Endothelial cell of umbilical vein (primary cell): ENCODE data around the gene RABL6. TPM values are rescaled to one million over a fixed set of nuclear protein-coding genes. Genes with fewer than 3 reads are reported as not detected.

Source experiments
- BruUV-seq: library from RNA; stranded (reverse); fragments of 400-500 nt; replicated peaks from 2 replicates; lab custom pipeline; 2021; lab: Mats Ljungman, UMichigan
- CTCF ChIA-PET: fragments of 300-600, 350-600 bp; sonication (Branson Sonifier 250); formaldehyde crosslinking; loops from one replicate; lab custom pipeline; 2021; ENCODE audit warnings: antibody characterized with exemption, inconsistent platforms; lab: Charles Lee
- POLR2A ChIA-PET: fragments of 300-600, 350-600 bp; sonication (Branson Sonifier 250); formaldehyde crosslinking; loops from one replicate; lab custom pipeline; 2021; ENCODE audit warnings: antibody characterized with exemption, inconsistent platforms; lab: Charles Lee
- DNase-seq: peaks from one replicate; pipeline ENCODE4 v3.0.0-alpha.2; 2011; ENCODE audit warnings: low read depth, low spot score
- FAIRE-seq: peaks from 2 replicates; lab custom pipeline; 2011; peaks lifted over from hg19 to GRCh38; lab: Jason Lieb, UNC
- H2AFZ ChIP-seq: 2 replicates; pipeline ENCODE4 v1.6.0; 2012; ENCODE audit warnings: low read depth, low read length, control low read depth, inconsistent platforms
- H3K27ac ChIP-seq: 2 replicates; pipeline ENCODE4 v1.5.1; 2011; ENCODE audit warnings: low read depth, mild to moderate bottlenecking, control low read depth, low read length, moderate library complexity; ENCODE audit not compliant: insufficient read depth
- H3K27me3 ChIP-seq, 2 experiments: 2 replicates each; pipeline versions ENCODE4 v1.6.0 to v1.6.1; 2011; ENCODE audit warnings: low read length in 2 of 2, mixed read lengths in 1 of 2; ENCODE audit not compliant: control insufficient read depth in 2 of 2, insufficient read depth in 2 of 2
- H3K36me3 ChIP-seq, 2 experiments: 2 replicates in 1 of 2; 3 replicates in 1 of 2; pipeline ENCODE4 v1.5.1; 2011; ENCODE audit warnings: low read length in 2 of 2, mild to moderate bottlenecking in 1 of 2, moderate library complexity in 1 of 2; ENCODE audit not compliant: control insufficient read depth in 2 of 2, insufficient read depth in 2 of 2; ENCODE audit errors: extremely low read depth in 1 of 2
- H3K4me1 ChIP-seq: 3 replicates; pipeline ENCODE4 v1.5.1; 2011; ENCODE audit warnings: mild to moderate bottlenecking, low read length; ENCODE audit not compliant: control insufficient read depth, insufficient read depth; ENCODE audit errors: extremely low read depth
- H3K4me2 ChIP-seq: 2 replicates; pipeline ENCODE4 v1.6.1; 2011; ENCODE audit warnings: low read length, control low read depth, mixed read lengths; ENCODE audit not compliant: insufficient read depth
- H3K4me3 ChIP-seq, 3 experiments: fragments of 200-600 bp in 1 of 3; sonication (generic), shearing (Covaris generic) in 1 of 3; replicated peaks in 1 of 3; 2 replicates each; pipeline ENCODE4 v1.5.1; 2011 to 2016; ENCODE audit warnings: control low read depth in 3 of 3, low read length in 3 of 3, mild to moderate bottlenecking in 2 of 3, inconsistent platforms in 1 of 3, low read depth in 1 of 3, moderate library complexity in 1 of 3; ENCODE audit not compliant: insufficient read depth in 1 of 3
- H3K79me2 ChIP-seq: 2 replicates; pipeline ENCODE4 v1.6.0; 2012; ENCODE audit warnings: low read length, inconsistent platforms; ENCODE audit not compliant: control insufficient read depth, insufficient read depth
- H3K9ac ChIP-seq: replicated peaks from 2 replicates; pipeline ENCODE3; 2011; ENCODE audit warnings: low read length, control low read depth; ENCODE audit not compliant: insufficient read depth; ENCODE audit errors: extremely low read depth
- H3K9me1 ChIP-seq: replicated peaks from 3 replicates; pipeline ENCODE4 v1.6.0; 2011; ENCODE audit warnings: mild to moderate bottlenecking, low read length; ENCODE audit not compliant: control insufficient read depth, insufficient read depth; ENCODE audit errors: extremely low read depth
- H3K9me3 ChIP-seq: replicated peaks from 2 replicates; pipeline ENCODE4 v1.5.1; 2012; ENCODE audit warnings: low read length, inconsistent platforms; ENCODE audit not compliant: control insufficient read depth, insufficient read depth
- H4K20me1 ChIP-seq: replicated peaks from 2 replicates; pipeline ENCODE3; 2011; ENCODE audit warnings: mild to moderate bottlenecking, low read length; ENCODE audit not compliant: control insufficient read depth, insufficient read depth; ENCODE audit errors: extremely low read depth
- EZH2 ChIP-seq: IDR thresholded peaks from 2 replicates; pipeline ENCODE4 v1.6.1; 2012; ENCODE audit warnings: borderline replicate concordance, low read depth, mild to moderate bottlenecking, moderate library complexity, low read length, inconsistent platforms; ENCODE audit not compliant: severe bottlenecking
- FOS ChIP-seq: IDR thresholded peaks from 2 replicates; pipeline ENCODE4 v1.6.1; 2011; ENCODE audit warnings: mild to moderate bottlenecking, low read length, moderate library complexity, borderline replicate concordance; ENCODE audit not compliant: insufficient read depth
- GATA2 ChIP-seq: IDR thresholded peaks from 2 replicates; pipeline ENCODE4 v1.7.0; 2011; ENCODE audit warnings: low read depth, mild to moderate bottlenecking, moderate library complexity, mixed read lengths, low read length; ENCODE audit not compliant: insufficient read length, insufficient read depth
- JUN ChIP-seq: IDR thresholded peaks from 2 replicates; pipeline ENCODE4 v1.6.1; 2011; ENCODE audit warnings: borderline replicate concordance, low read depth; ENCODE audit not compliant: insufficient read length, insufficient read depth
- MYC ChIP-seq: IDR thresholded peaks from one replicate; pipeline ENCODE4 v1.6.1; 2011; ENCODE audit warnings: mild to moderate bottlenecking, low read depth, low read length
- POLR2A ChIP-seq: IDR thresholded peaks from 2 replicates; pipeline ENCODE4 v1.6.1; 2012; ENCODE audit warnings: low read depth, mild to moderate bottlenecking, control low read depth, low read length
- POLR2AphosphoS5 ChIP-seq: IDR thresholded peaks from 2 replicates; pipeline ENCODE4 v1.6.1; 2012; ENCODE audit warnings: low read depth, mild to moderate bottlenecking, control low read depth, low read length, moderate library complexity; ENCODE audit not compliant: insufficient read depth
- dilution Hi-C: fragments of 300-500 bp; cut with MboI; formaldehyde crosslinking; loops from one replicate; pipeline ENCODE4 v1.15.0; 2019; ENCODE audit warnings: low sequenced_read_pairs; ENCODE audit not compliant: extremely low pct_ligation_motif_present
- intact Hi-C: fragments of 100-400 bp; cut with micrococcal nuclease; formaldehyde crosslinking; loops from one replicate; pipeline ENCODE4 v1.10.0; 2022
- polyA plus RNA-seq, 4 experiments: library from polyadenylated mRNA; depleted of rRNA in 3 of 4; stranded (reverse) in 3 of 4; unstranded in 1 of 4; fragments of >200 nt; gene quantifications; 2 replicates each; pipeline versions ENCODE4 v1.2.1 to v1.2.3, GENCODE V29; 2011 to 2012; ENCODE audit warnings: missing spikeins in 1 of 4
- total RNA-seq: library from RNA; stranded (reverse); gene quantifications from 2 replicates; pipeline ENCODE4 v1.2.3, GENCODE V29; 2021
- TF ChIP-seq, protein P1 (sequence below), 2 donors: IDR thresholded peaks; 1 replicate in 1 of 2; 2 replicates in 1 of 2; pipeline ENCODE4 v1.5.1; 2011; ENCODE audit warnings: low read length in 2 of 2, mild to moderate bottlenecking in 2 of 2, moderate library complexity in 2 of 2, control low read depth in 1 of 2, inconsistent platforms in 1 of 2, low read depth in 1 of 2; ENCODE audit not compliant: insufficient read depth in 1 of 2; ENCODE audit errors: extremely low read depth in 1 of 2
- TF ChIP-seq, protein P2 (sequence below): IDR thresholded peaks from 2 replicates; pipeline ENCODE4 v1.6.1; 2011; ENCODE audit not compliant: insufficient read depth, insufficient read length

Gene RABL6
- total and polyA plus RNA-seq, 2 donors (not counting 3 experiments of a cell fraction or from before 2014, with no cell fraction given): 60.8 to 112 TPM

DNA sequence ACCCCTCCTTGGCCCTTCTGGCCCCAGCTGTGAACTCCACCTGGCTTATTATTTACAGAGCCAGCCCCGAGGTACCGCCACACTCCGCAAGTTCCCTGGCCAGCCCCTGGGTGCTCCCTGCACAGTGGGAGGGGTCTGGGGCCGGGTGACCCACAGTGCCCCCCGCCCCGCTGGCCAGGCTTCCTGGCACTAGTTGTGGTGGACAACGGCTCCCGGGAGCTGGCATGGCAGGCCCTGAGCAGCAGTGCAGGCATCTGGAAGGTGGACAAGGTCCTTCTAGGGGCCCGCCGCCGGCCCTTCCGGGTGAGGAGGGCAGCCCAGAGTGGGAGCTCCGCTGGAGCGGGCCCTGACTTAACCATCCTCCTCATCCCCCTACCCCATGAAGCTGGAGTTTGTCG is 48.3 kb downstream of the RABL6 start:
- no peaks in the 10 kb centered on the region for H3K79me2 ChIP-seq
- dilution Hi-C loops: no loop called here
- no peak overlapping the region for H3K9ac ChIP-seq
- no peak overlapping the region for H2AFZ ChIP-seq
- no peaks in the 10 kb centered on the region for H3K9me3 ChIP-seq
- intact Hi-C loops: no loop called here
- TF ChIP-seq JUN (no peak), POLR2A (no peak), EZH2 (no peak), FOS (no peak), POLR2AphosphoS5 (no peak), MYC (no peak), GATA2 (no peak)
- TF ChIP-seq, protein P1, sequence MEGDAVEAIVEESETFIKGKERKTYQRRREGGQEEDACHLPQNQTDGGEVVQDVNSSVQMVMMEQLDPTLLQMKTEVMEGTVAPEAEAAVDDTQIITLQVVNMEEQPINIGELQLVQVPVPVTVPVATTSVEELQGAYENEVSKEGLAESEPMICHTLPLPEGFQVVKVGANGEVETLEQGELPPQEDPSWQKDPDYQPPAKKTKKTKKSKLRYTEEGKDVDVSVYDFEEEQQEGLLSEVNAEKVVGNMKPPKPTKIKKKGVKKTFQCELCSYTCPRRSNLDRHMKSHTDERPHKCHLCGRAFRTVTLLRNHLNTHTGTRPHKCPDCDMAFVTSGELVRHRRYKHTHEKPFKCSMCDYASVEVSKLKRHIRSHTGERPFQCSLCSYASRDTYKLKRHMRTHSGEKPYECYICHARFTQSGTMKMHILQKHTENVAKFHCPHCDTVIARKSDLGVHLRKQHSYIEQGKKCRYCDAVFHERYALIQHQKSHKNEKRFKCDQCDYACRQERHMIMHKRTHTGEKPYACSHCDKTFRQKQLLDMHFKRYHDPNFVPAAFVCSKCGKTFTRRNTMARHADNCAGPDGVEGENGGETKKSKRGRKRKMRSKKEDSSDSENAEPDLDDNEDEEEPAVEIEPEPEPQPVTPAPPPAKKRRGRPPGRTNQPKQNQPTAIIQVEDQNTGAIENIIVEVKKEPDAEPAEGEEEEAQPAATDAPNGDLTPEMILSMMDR (IDR thresholded peaks at IDR 0.05; ENCODE audit: extremely low read depth in 1 of 2, insufficient read depth in 1 of 2, low read depth in 1 of 2, low read length in 2 of 2): no peak
- TF ChIP-seq, protein P2, sequence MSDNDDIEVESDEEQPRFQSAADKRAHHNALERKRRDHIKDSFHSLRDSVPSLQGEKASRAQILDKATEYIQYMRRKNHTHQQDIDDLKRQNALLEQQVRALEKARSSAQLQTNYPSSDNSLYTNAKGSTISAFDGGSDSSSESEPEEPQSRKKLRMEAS: no peak
- ChIA-PET CTCF (no interaction called here), POLR2A (no interaction called here)
- FAIRE-seq (no peak), DNase-seq (no peak)
- H3K9me1 ChIP-seq: no peaks in the 10 kb centered on the region
- no peak overlapping the region for H3K4me3 ChIP-seq
- no peak overlapping the region for H3K27ac ChIP-seq
- H3K36me3 ChIP-seq: no peaks in the 10 kb centered on the region
- no peak overlapping the region for H3K4me2 ChIP-seq
- H3K27me3 ChIP-seq: no peaks in the 10 kb centered on the region
- H3K4me1 ChIP-seq: no peaks in the 10 kb centered on the region
- BruUV-seq: no TSS peak
- H4K20me1 ChIP-seq: no peaks in the 10 kb centered on the region
